ENCODE data around the gene CDH12.

- TF ChIP-seq POLR2A (IDR thresholded peaks at IDR 0.05) (no peak), POLR2AphosphoS5 (IDR thresholded peaks at IDR 0.05) (no peak)
Observed at GRCh38 chr5:21802869-21803490, 1050.2 kb downstream of the CDH12 start.
